ENCODE results near the gene GRAMD2B. TPM values are rescaled to one million over a fixed set of nuclear protein-coding genes. Genes with fewer than 3 reads are reported as not detected.

Gene GRAMD2B
- total RNA-seq, 2 donors from 2014 or later, result 8.3 to 11.7 TPM

DNA sequence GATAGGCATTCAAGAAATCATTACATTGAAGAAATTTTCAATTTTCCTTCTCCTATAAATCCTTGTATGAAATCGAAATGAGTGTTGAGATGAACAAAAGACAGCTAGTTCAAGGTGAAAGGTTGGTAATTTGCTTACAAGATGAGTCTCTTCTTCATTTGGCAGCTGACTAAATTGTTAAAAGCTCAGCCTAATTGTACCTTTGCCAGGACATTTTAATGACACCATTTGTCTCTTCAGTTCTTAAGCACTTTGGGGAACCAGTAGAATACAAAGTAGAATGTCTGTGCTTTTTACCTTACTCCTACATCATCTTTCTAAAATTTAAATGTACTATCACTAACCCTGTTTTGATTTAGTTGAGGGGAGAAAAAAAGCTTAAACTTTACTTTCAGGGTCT lies 59.4 kb downstream of the GRAMD2B start:
- Mint-ChIP-seq H3K27me3 (no peaks in the 10 kb centered on the region), H3K4me1 (no peaks in the 10 kb centered on the region), H3K4me3 (no peak overlapping the region), H3K36me3 (ENCODE audit: low read depth) (peaks cover 8% of the 10 kb centered on the region), H3K27ac (no peak overlapping the region)
- DNase-seq (no peak), ATAC-seq (no peak)
- no peaks in the 10 kb centered on the region for H3K9me3 ChIP-seq (ENCODE audit: control insufficient read depth, low read length, poor library complexity, severe bottlenecking)

DNA sequence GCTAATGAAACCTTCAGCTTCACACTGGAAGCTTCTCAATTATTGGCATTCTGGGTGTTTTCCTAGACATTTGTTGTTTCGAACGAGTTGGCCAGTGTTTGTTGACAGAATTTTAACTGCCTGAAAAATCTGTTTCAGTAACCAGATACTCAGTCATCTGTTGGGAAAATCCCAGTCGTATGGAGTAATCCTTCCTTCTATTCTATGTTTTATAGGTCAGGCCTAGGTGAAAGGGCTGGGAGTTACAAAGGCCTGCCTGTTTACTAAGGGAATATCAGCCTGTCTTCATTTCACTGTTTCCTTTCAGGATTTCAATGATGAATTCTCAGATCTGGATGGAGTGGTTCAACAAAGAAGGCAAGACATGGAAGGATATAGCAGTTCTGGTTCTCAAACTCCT lies 59.9 kb downstream of the GRAMD2B start:
- H3K36me3 Mint-ChIP-seq (ENCODE audit: low read depth), result peaks cover 8% of the 10 kb centered on the region
- no peak overlapping the region for H3K4me3 Mint-ChIP-seq
- H3K4me1 Mint-ChIP-seq, result no peaks in the 10 kb centered on the region
- ATAC-seq (no peak), DNase-seq (no peak)
- H3K9me3 ChIP-seq (ENCODE audit: control insufficient read depth, low read length, poor library complexity, severe bottlenecking), result no peaks in the 10 kb centered on the region
- no peak overlapping the region for H3K27ac Mint-ChIP-seq
- no peaks in the 10 kb centered on the region for H3K27me3 Mint-ChIP-seq

DNA sequence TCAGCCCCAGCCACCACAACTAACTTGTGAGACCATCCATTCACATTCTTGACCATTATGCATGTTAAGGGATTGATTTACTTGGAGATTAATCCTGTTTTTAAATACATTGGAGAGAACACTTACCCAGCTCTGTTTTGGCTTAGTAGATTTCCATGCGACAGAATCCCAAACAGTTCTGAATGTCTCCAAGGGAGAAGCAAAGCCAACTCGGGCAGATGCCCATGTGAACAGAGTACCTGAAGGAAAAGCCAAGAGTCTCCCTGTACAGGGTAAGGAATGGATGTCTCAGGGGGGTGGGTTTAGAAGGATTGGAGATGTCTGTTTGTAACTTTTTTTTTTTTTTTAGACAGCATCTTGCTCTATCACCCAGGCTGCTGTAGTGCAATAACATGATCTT lies 61.0 kb downstream of the GRAMD2B start:
- no peak overlapping the region for H3K4me3 Mint-ChIP-seq
- no peaks in the 10 kb centered on the region for H3K27me3 Mint-ChIP-seq
- no peak for DNase-seq
- peaks cover 8% of the 10 kb centered on the region for H3K36me3 Mint-ChIP-seq (ENCODE audit: low read depth)
- no peak for ATAC-seq
- H3K27ac Mint-ChIP-seq, result peak overlapping the region; percentile 8
- H3K4me1 Mint-ChIP-seq, result no peaks in the 10 kb centered on the region
- H3K9me3 ChIP-seq (ENCODE audit: control insufficient read depth, low read length, poor library complexity, severe bottlenecking), result no peaks in the 10 kb centered on the region

DNA sequence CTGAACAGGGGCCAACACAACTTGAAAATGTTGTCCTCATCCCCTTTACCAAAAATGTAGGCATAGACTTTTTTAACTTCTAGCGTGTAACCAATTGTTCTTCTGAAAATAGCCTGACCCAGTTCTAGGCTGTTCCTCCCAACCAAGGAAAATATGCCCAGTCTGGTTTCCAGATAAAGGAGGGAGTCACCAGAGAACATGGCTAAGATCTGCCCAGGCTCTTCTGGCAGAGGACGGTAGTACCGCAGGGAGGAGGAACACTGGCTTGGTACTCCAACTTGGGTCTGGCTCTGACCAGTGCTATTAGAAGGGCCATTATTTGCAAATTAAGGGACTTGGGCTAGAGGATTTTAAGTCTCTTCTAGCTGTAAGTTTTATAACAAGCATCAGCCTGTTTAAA lies 63.1 kb downstream of the GRAMD2B start:
- ATAC-seq, result no peak
- H3K4me3 Mint-ChIP-seq, result no peak overlapping the region
- no peaks in the 10 kb centered on the region for H3K27me3 Mint-ChIP-seq
- no peak overlapping the region for H3K27ac Mint-ChIP-seq
- H3K9me3 ChIP-seq (ENCODE audit: control insufficient read depth, low read length, poor library complexity, severe bottlenecking), result no peaks in the 10 kb centered on the region
- DNase-seq, result no peak
- H3K36me3 Mint-ChIP-seq (ENCODE audit: low read depth), result peaks cover 13% of the 10 kb centered on the region
- H3K4me1 Mint-ChIP-seq, result no peaks in the 10 kb centered on the region

- Mint-ChIP-seq H3K27me3 (no peaks in the 10 kb centered on the region), H3K27ac (no peak overlapping the region), H3K36me3 (ENCODE audit: low read depth) (peaks cover 13% of the 10 kb centered on the region), H3K4me1 (no peaks in the 10 kb centered on the region), H3K4me3 (no peak overlapping the region)
- ATAC-seq, result no peak
- H3K9me3 ChIP-seq (ENCODE audit: control insufficient read depth, low read length, poor library complexity, severe bottlenecking), result no peaks in the 10 kb centered on the region
- no peak for DNase-seq
Observed at GRCh38 chr5:126487596-126487995, 64.4 kb downstream of the GRAMD2B start.

- DNase-seq, result no peak
- no peak overlapping the region for H3K4me3 Mint-ChIP-seq
- H3K36me3 Mint-ChIP-seq (ENCODE audit: low read depth), result peaks cover 10% of the 10 kb centered on the region
- H3K27me3 Mint-ChIP-seq, result no peaks in the 10 kb centered on the region
- no peaks in the 10 kb centered on the region for H3K9me3 ChIP-seq (ENCODE audit: control insufficient read depth, low read length, poor library complexity, severe bottlenecking)
- no peaks in the 10 kb centered on the region for H3K4me1 Mint-ChIP-seq
- no peak for ATAC-seq
- no peak overlapping the region for H3K27ac Mint-ChIP-seq
Observed at GRCh38 chr5:126488443-126489065, 65.3 kb downstream of the GRAMD2B start.

DNA sequence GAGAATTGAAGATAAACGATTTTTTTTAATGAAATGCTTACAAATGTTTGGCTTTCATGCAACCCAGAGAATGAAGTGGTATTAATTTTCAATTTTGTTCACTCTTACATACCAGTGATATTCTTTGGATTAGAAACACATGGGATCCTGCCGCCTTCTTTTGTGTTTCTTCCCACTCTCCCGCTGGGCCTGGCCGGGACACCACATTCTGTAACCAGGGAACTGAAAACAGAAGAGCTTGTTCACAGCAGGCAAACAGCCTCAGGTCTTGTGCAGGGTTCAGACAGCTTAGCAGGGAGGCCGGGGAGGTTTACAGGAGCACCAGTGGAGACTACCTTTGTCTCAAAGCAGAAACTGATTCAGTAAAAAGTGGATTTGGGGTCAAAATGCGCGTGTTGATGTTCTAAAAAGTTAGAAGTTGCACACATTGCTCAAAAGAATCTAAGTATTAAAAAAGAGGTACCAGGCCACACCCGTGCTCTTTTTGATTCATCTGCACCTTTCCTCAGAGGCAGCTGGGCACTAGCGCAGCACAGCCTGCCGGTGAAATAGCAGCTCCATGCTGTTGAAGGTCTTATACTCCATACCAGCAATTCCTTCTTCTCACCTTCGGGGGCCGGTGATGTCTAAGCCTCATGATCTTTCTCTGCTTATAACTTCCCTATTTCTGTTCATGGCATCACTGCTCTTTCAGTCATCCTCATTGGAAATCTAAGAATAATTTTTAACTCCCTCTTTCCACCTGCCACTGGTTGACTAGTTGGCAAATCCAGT lies 67.1 kb downstream of the GRAMD2B start:
- H3K9me3 ChIP-seq (ENCODE audit: control insufficient read depth, low read length, poor library complexity, severe bottlenecking), result no peaks in the 10 kb centered on the region
- Mint-ChIP-seq H3K27ac (peak overlapping the region; percentile 21), H3K36me3 (ENCODE audit: low read depth) (peaks cover 10% of the 10 kb centered on the region), H3K4me1 (no peaks in the 10 kb centered on the region), H3K4me3 (no peak overlapping the region), H3K27me3 (no peaks in the 10 kb centered on the region)
- no peak for ATAC-seq
- no peak for DNase-seq

DNA sequence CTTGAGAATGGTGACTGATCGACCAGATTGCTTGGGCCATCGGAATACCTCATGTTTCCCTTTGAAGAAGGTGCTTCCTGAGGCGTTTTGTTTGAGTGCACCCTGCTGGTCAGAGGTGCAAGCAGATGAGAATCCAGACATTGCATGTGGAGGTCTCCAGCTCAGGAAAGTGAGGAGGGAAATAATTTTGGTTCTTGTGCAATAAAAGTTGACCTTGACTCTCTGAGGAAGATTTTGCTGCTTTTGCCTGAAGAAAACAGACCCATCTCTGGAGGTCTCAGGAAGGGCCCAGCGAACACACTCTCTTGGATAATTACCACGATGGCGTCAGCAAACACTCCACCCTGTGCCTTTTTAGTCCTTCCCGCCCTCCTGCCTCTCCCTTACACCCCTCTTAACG lies 69.7 kb downstream of the GRAMD2B start:
- Mint-ChIP-seq H3K27me3 (no peaks in the 10 kb centered on the region), H3K36me3 (ENCODE audit: low read depth) (peaks cover 10% of the 10 kb centered on the region), H3K4me3 (no peak overlapping the region), H3K27ac (no peak overlapping the region), H3K4me1 (no peaks in the 10 kb centered on the region)
- DNase-seq (no peak), ATAC-seq (no peak)
- no peaks in the 10 kb centered on the region for H3K9me3 ChIP-seq (ENCODE audit: control insufficient read depth, low read length, poor library complexity, severe bottlenecking)

DNA sequence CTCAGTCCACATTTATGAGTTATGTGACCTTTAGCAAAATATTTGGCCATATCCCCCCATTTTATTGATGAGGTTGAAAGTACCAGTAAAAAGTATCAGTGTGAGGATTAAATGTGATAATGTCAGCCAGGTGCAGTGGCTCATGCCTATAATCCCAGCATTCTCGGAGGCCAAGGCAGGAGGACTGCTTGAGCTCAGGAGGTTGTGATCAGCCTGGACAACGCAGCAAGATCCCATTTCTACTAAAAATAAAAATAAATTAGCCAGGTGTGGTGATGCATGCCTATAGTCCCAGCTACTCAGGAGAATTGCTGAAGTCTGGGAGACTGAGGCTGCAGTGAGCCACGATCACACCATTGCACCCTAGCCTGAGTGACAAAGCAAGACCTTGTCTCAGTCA lies 71.2 kb downstream of the GRAMD2B start:
- no peaks in the 10 kb centered on the region for H3K9me3 ChIP-seq (ENCODE audit: control insufficient read depth, low read length, poor library complexity, severe bottlenecking)
- peaks cover 10% of the 10 kb centered on the region for H3K36me3 Mint-ChIP-seq (ENCODE audit: low read depth)
- no peak overlapping the region for H3K4me3 Mint-ChIP-seq
- no peak overlapping the region for H3K27ac Mint-ChIP-seq
- no peaks in the 10 kb centered on the region for H3K27me3 Mint-ChIP-seq
- peaks cover 2% of the 10 kb centered on the region for H3K4me1 Mint-ChIP-seq
- DNase-seq, result no peak
- no peak for ATAC-seq

GRCh38 chr5:126497506-126497905 lies 74.3 kb downstream of the GRAMD2B start:
- Mint-ChIP-seq H3K4me3 (no peak overlapping the region), H3K36me3 (ENCODE audit: low read depth) (no peaks in the 10 kb centered on the region), H3K27ac (no peak overlapping the region), H3K27me3 (no peaks in the 10 kb centered on the region), H3K4me1 (peaks cover 14% of the 10 kb centered on the region)
- DNase-seq (no peak), ATAC-seq (no peak)
- H3K9me3 ChIP-seq (ENCODE audit: control insufficient read depth, low read length, poor library complexity, severe bottlenecking), result no peaks in the 10 kb centered on the region

DNA sequence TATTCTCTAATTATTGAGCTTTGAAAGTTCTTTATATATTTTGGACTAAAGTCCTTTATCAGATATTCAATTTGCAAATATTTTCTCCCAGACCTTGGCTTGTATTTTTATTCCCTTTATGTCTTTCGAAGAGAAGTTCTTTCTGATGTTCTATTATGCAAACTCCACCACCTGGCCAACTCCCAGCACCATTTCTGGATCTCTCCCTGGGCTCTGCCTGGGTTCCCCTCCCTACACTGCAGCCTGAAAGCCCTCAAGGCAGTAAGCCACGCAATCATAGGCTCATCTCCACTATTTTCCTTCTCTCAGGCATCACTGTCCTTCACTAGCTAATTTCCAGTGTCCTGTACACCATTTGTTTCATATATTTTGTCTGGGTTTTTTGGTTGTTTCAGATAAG lies 76.1 kb downstream of the GRAMD2B start:
- H3K27ac Mint-ChIP-seq, result peak overlapping the region; percentile 34
- peaks cover 18% of the 10 kb centered on the region for H3K4me1 Mint-ChIP-seq
- no peak for DNase-seq
- no peaks in the 10 kb centered on the region for H3K27me3 Mint-ChIP-seq
- H3K36me3 Mint-ChIP-seq (ENCODE audit: low read depth), result no peaks in the 10 kb centered on the region
- ATAC-seq, result no peak
- H3K4me3 Mint-ChIP-seq, result no peak overlapping the region
- H3K9me3 ChIP-seq (ENCODE audit: control insufficient read depth, low read length, poor library complexity, severe bottlenecking), result no peaks in the 10 kb centered on the region

GRCh38 chr5:126499853-126500342 lies 76.7 kb downstream of the GRAMD2B start:
- DNase-seq, result peak in 1 of 3 donors; percentile 9
- Mint-ChIP-seq H3K27me3 (no peaks in the 10 kb centered on the region), H3K36me3 (ENCODE audit: low read depth) (no peaks in the 10 kb centered on the region), H3K4me3 (no peak overlapping the region), H3K27ac (peak overlapping the region; percentile 34), H3K4me1 (peaks cover 18% of the 10 kb centered on the region)
- ATAC-seq, result peak; percentile 72
- H3K9me3 ChIP-seq (ENCODE audit: control insufficient read depth, low read length, poor library complexity, severe bottlenecking), result no peaks in the 10 kb centered on the region

- DNase-seq (no peak), ATAC-seq (no peak)
- H3K36me3 Mint-ChIP-seq (ENCODE audit: low read depth), result no peaks in the 10 kb centered on the region
- H3K27me3 Mint-ChIP-seq, result no peaks in the 10 kb centered on the region
- no peak overlapping the region for H3K27ac Mint-ChIP-seq
- H3K4me1 Mint-ChIP-seq, result peaks cover 18% of the 10 kb centered on the region
- H3K4me3 Mint-ChIP-seq, result no peak overlapping the region
- H3K9me3 ChIP-seq (ENCODE audit: control insufficient read depth, low read length, poor library complexity, severe bottlenecking), result no peaks in the 10 kb centered on the region
Observed at GRCh38 chr5:126501448-126501847, 78.2 kb downstream of the GRAMD2B start.
